CD4-positive, alpha-beta T cell treated with Interferon alpha-2 for 1 hour (primary cell): ENCODE results near the gene PRIMA1.
"Not testable (repeated sequence)": the region's sequence is repeated elsewhere in the genome, so short reads cannot be mapped to it uniquely, and the experiment has no call there.

ENCODE experiments used
- DNase-seq, 2 donors: peaks; one replicate each; pipeline ENCODE4 v3.0.0-alpha.2; 2020 to 2022

The PRIMA1 gene, protein sequence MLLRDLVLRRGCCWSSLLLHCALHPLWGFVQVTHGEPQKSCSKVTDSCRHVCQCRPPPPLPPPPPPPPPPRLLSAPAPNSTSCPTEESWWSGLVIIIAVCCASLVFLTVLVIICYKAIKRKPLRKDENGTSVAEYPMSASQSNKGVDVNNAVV

DNA sequence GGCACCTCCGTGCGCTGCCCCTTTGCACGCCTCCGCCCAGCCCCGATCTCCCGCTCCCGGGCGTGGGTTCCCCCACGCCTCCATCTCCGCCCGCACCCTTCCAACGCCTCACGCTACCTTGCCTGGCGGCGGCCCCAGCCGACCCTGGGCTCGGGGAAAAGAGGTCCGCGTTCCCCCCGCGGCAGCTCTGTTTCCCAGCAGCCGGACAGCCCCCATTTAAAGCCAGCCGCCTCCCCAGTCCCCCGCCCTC is at the start of gene PRIMA1:
Gene PRIMA1 (minus strand): TSS at position 193 of the 250 bp plus-strand sequence. CDS start 767 bp downstream, outside the sequence.
- DNase-seq = no peak

GRCh38 chr14:93834699-93835371 is 46.5 kb upstream of the PRIMA1 start:
- DNase-seq = no peak

DNA sequence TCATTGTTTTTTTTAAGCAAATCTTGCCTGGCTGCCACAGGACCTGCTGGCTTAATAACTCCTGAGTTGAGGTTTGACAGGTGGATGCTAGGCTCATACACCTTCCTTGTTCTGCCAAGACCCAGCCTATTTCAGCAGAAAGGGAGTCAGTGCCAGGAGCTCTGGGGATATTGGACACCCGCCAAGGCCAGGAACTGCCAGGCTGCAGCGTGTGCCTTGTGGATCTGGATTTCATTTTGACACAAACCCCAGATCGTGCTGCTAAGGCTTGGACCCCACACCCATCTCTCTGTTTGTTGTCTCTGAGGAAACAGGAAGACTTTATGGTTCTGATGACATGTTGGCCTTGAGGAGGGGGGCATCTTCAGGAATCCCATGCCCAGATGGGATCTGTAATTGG is 44.4 kb upstream of the PRIMA1 start:
- no peak for DNase-seq

- DNase-seq = no peak
These were observed 43.8 kb upstream of the PRIMA1 start for GRCh38 chr14:93832081-93832480.

GRCh38 chr14:93830753-93831461 is 42.6 kb upstream of the PRIMA1 start:
- DNase-seq = no peak

GRCh38 chr14:93829839-93830481 is 41.7 kb upstream of the PRIMA1 start:
- no peak for DNase-seq

GRCh38 chr14:93825235-93825553 is 36.9 kb upstream of the PRIMA1 start:
- no peak for DNase-seq

DNA sequence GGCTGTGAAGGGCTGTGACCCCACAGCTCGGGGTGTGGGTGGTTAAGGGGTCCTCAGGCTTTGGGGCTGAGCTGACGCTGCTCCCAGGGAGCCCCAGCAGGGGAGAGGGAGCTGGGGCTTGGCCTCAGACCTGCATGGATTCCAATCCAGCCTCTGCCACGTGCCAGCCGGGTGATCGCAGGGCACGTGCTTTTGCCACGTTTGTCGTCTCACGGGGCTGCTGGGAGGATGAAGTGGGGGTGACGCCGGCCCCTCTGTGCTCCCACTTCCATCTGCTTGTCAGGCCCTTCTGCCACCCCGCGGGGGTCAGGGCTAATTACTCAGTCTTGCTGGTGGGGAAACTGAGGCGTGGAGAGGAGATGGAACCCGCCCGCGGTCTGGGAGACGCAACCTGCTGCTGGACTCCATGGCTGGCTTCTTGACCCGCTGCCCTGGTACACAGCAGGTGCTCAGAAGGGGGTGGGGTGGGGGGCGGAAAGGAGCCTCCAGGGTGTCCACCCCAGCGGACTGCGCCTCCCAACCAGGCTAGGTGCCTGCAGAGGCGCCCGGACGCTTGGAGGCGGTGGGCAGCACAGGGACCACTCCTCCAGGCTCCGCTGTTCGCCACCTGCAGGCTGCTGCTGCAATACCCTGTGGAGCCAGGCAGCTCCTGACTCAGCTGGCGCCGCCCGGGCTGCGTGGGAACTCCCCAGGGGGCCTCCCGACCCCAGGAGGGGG is 36.4 kb upstream of the PRIMA1 start:
- no peak for DNase-seq

GRCh38 chr14:93824076-93824475 is 35.8 kb upstream of the PRIMA1 start:
- DNase-seq = no peak

DNA sequence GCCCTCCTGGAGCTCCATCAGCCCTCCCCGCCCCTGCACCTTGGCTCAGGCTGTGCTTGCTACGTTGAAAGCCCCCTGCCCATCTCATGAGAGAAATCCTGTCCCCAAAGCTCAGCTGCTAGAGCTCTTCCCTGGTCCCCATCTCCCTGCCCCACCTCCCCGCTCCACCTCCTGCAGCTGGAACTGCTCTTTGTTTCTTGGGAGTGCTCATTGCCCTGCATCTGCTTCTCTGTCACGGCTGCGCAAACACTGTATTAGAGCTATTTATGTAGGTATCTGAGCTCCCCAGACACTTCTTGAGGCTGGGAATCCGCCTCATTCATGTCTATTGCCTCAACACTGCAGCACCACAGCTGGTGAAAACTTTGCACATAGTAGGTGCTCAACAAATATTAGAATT is 32.8 kb upstream of the PRIMA1 start:
- no peak for DNase-seq

- DNase-seq = no peak
These were observed 30.6 kb upstream of the PRIMA1 start for GRCh38 chr14:93818857-93819256.

GRCh38 chr14:93811676-93812075 is 23.4 kb upstream of the PRIMA1 start:
- DNase-seq = no peak

DNA sequence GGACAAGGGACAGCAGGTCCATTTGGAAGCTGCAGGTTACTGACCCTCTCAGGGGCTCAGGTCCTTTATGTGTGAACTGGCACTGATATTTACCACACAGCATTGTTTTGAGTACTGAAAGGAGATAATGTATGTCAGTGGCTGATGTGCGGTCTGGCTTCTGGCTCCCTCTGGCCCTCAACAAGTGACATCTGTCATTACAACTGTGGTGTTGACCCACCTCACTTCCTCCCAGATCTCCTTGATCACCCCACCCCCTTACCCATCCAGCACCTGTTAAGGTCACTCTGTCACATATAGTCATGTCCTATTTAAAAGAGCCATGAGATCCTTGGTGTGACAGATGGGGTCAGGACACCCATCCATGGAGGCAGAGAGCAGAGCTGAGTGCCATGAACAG is 22.7 kb upstream of the PRIMA1 start:
- DNase-seq = no peak

GRCh38 chr14:93809491-93810420 is 21.5 kb upstream of the PRIMA1 start:
- DNase-seq = not testable (repeated sequence)

DNA sequence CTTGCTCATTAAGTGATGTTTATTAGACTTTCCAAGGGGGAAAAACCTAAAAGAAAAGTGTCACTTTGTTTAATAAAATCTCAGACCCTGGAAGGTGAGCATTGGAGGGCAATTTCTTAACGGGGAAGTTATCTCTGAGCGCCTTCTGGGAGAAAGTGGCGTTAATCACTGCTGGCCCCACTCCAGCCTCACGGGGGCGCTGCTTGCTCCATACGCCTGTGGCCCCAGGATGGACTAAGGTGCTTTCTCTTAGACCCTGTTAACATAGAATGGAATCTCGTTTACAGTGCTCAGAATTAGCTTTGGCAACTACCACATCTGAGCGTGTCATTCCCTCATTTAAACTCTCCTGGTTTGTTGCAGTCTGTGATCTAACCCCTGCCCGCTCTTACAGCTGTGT is 16.4 kb upstream of the PRIMA1 start:
- DNase-seq = no peak

- no peak for DNase-seq
These were observed 15.4 kb upstream of the PRIMA1 start for GRCh38 chr14:93803408-93804318.

GRCh38 chr14:93799989-93800921 is 12.0 kb upstream of the PRIMA1 start:
- no peak for DNase-seq

GRCh38 chr14:93799617-93799988 is 11.3 kb upstream of the PRIMA1 start:
- no peak for DNase-seq

GRCh38 chr14:93797536-93797935 is 9.3 kb upstream of the PRIMA1 start:
- DNase-seq = no peak

GRCh38 chr14:93797071-93797470 is 8.8 kb upstream of the PRIMA1 start:
- DNase-seq = no peak
